DOHH2 (cell line): Measurements from ENCODE around the gene ZNHIT1.

ENCODE experiments used
- CTCF ChIP-seq: fragments of 200-600 bp; sonication (generic); IDR thresholded peaks from one replicate; pipeline ENCODE4 v1.5.1; 2014; ENCODE audit warnings: antibody characterized with exemption, mild to moderate bottlenecking, low read depth, low read length; ENCODE audit not compliant: poor library complexity, severe bottlenecking
- EZH2phosphoT487 ChIP-seq: fragments of 200-600 bp; sonication (generic); IDR thresholded peaks from 2 replicates; pipeline ENCODE4 v1.6.1; 2017; ENCODE audit warnings: borderline replicate concordance, mild to moderate bottlenecking, antibody characterized with exemption, low read length, moderate library complexity, mixed read lengths

- TF ChIP-seq CTCF (no peak), EZH2phosphoT487 (no peak)
These were observed 28.9 kb upstream of the ZNHIT1 start for GRCh38 chr7:101189109-101189508.
